Measurements from ENCODE around the gene NUBP2.

The NUBP2 gene

DNA sequence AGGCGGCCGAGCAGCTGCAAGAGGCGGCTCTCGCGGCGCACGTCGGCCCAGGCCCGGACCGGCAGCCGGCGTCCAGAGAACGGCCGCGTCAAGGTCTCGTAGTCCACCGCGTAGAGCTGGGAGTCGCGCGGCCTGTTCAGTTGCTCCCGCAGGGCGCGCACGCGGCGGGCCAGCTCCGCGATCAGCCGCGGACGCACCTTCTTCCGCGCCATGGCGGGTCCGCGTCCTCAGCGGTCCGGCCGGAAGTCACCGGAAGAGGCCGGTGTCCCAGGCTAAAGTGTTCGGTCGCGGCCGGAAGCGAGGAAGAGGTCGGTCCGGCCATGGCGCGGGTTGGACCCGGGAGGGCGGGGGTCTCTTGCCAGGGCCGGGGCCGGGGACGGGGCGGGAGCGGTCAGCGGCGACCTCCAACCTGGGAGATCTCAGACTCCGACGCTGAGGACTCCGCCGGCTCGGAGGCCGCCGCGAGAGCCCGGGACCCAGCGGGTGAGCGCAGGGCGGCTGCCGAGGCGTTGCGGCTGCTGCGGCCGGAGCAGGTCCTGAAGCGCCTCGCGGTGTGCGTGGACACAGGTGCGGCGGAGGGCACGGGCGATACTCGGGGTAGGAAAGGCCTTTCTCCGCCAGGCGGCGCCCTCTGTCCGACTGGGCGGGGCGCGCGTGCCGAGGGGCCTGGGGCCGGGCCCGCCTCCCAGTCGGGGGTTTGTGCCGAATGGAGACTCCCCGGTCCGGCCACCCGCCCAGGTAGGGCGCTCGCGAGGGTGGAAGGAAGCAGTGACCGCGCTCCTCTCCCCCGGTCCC, 9.7 kb upstream of the NUBP2 start, which contains the start of gene MRPS34:
Gene MRPS34 (minus strand): TSS at position 227 of the 795 bp plus-strand sequence. CDS start 15 bp downstream, at position 212.
- DNase-seq = peak; percentile 62 to 87

DNA sequence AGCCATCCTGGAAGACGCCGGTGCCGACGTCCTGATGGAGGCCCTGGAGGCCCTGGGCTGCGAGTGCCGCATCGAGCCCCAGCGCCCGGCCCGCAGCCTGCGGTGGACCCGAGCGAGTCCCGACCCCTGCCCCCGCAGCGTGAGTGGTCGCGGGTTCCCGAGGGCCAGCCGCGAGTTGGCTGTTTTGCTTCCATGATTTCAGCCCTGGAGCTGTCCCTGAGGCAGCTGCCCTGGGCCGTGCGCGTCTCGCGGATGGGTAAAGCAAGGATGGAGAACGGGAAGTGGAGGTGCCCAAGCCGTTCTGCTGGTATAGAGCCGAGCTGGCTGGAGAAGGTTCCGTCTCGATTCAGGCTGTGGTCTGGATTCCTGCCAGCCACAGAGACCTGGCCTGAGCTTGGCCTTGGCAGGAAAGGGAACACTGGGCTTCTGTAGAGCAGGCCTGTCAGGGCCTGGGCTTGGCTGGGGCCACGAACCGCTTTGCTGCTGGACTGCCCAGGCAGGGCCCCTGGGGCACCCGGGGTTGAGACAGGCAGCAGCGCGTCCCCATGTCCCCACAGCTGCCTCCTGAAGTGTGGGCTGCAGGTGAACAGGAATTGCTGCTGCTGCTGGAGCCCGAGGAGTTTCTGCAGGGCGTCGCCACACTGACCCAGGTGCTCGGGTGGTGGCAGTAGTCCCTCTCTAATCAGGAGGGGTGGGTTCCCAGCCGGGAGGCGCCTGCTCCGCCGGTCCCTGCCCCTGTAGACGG, 8.9 kb upstream of the NUBP2 start:
- DNase-seq = no peak

GRCh38 chr16:1774448-1774780, 8.3 kb upstream of the NUBP2 start:
- DNase-seq = no peak

GRCh38 chr16:1775006-1775845, 7.5 kb upstream of the NUBP2 start:
- DNase-seq = no peak

GRCh38 chr16:1775846-1776671, 6.7 kb upstream of the NUBP2 start:
- peak; percentile 20 to 88 for DNase-seq

- DNase-seq = no peak
Observed at GRCh38 chr16:1776672-1776955, 6.1 kb upstream of the NUBP2 start.

- no peak for DNase-seq
Observed at GRCh38 chr16:1776991-1777374, 5.8 kb upstream of the NUBP2 start.

DNA sequence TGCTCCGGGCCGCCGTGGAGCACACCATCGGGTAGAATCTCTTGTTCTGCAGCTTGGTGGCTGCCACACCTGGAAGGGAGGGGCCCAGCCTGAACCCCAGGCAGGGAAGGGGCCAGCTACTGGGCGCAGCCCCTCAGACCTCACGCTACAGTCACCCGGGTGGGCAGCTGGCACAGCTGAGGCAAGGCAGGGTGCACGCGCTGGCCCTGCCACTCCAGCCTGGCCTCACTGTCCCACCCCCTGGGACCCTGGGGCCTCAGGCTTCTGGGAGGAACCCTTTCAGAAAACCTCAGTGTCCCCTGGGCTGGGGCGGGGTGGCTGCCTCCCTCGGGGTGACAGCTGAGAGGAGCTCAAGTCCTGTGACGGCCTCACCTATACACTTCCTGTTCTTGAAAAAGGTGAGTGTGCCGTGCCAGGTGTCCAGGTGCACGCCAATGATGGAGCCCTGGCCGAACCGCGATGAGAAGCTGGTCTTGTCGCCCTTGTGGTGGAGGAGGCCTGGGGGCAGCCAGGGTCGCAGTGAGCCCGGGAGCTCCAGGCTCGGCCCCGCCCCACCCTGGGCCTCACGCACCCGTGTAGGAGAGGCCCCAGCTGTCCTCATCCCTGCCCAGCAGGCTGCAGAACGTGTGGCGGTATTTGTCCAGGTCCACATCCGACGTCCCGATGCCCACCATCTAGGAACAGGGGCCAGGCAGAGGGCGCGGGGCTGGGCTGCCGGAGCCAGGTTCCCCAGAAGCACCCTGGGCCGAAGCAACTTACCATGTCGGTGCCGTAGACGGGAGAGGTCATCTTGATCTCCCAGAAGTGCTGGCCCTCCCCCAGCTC, 5.2 kb upstream of the NUBP2 start:
- no peak for DNase-seq

GRCh38 chr16:1778200-1779179, 4.3 kb upstream of the NUBP2 start:
- no peak for DNase-seq

GRCh38 chr16:1779234-1779701, 3.5 kb upstream of the NUBP2 start:
- DNase-seq = no peak

- DNase-seq = no peak
Observed at GRCh38 chr16:1779741-1780676, 2.8 kb upstream of the NUBP2 start.

GRCh38 chr16:1780677-1781072, 2.1 kb upstream of the NUBP2 start:
- no peak for DNase-seq

DNA sequence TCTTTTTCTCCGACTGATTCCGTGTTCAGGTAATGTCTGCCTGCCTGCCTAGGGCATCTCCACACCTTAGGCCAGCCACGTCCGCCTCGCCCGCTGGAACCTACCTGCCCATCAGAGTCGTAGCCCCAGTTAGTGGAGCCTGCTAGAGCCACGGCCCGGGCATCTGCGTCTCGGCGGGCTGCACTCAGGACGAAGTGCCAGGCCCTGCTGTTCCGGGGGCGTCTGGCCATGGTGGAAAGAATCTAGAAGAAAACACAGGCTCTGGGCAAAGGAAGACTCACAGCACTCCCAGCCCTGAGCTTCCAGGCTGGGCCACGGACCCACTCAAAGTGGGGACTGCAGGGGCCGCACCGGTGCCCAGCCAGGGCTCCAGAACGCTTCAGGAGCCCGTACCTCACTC, 1.5 kb upstream of the NUBP2 start:
- DNase-seq = no peak

DNA sequence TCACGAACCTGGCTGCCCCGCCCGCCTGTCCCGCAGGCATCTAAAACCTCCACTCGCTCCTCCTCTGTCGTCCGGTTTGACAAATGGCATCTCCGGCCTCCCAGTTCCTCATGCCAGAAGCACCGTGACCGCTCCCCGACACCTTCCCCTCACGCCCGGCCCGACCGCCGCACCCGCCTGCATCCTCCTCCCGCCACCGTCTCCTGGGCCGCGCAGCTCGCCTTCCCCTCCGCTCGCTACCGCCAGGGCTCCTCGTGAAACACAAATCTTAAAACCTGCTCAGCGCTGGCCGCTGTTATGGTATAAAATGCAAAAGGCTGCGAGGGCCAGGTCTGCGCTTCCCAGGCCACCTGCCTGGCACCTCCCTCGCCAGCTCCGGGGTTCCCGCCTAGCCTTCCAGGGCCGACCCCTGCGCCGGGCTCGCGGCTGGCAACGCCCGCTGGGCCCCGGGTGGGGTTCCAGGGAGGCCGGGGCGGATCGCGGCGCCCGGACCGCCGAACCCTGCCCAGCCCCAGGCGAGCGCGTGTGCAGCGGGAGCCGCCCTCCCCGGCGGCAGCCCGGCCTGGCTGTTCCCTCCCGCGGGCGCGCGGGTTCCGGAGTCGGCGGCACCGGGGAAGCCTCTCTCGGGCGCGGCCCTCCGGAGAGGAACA, 877 bp upstream of the NUBP2 start:
- no peak for DNase-seq

DNA sequence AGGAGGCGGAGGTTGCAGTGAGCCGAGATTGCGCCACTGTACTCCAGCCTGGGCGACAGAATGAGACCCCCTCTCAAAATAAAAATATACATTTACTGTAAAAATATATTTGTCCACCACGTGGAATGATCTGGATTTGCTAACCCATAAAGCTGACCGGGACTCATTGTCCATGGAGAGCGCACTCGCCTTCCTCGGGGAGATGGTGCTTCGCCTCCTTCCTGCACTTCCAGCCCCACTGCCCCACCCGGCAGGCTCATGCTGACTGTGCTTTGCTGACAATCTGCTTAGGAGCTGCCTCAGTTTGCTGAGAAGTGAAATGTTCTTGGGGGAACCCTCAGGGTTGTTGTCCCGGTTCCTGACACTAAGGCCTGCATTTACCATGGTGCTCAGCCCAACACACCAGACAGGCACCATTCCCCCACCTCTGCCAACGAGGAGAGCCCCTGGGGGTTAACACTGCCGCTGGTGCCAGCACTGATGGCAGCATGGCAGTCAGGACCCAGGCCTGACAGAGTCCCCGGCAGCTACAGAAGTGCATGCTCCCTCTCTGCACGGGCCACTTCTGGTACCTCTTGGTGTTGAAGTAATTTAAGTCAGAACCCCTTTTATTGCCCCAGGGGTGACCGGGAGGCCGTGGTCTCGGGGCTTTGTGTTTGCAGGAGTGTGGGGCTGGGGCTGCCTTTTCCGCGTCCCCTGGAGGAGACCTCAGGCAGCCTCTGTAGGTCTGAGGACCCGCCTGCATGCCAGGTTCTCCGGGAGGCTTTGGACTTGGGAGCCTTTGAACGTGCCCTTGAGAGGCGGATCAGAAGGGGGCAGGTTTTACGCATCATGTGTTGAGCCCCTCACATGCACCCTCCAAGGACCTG, 2.5 kb downstream of the NUBP2 start:
- DNase-seq = no peak

- no peak for DNase-seq
Observed at GRCh38 chr16:1785846-1786170, 3.0 kb downstream of the NUBP2 start.

DNA sequence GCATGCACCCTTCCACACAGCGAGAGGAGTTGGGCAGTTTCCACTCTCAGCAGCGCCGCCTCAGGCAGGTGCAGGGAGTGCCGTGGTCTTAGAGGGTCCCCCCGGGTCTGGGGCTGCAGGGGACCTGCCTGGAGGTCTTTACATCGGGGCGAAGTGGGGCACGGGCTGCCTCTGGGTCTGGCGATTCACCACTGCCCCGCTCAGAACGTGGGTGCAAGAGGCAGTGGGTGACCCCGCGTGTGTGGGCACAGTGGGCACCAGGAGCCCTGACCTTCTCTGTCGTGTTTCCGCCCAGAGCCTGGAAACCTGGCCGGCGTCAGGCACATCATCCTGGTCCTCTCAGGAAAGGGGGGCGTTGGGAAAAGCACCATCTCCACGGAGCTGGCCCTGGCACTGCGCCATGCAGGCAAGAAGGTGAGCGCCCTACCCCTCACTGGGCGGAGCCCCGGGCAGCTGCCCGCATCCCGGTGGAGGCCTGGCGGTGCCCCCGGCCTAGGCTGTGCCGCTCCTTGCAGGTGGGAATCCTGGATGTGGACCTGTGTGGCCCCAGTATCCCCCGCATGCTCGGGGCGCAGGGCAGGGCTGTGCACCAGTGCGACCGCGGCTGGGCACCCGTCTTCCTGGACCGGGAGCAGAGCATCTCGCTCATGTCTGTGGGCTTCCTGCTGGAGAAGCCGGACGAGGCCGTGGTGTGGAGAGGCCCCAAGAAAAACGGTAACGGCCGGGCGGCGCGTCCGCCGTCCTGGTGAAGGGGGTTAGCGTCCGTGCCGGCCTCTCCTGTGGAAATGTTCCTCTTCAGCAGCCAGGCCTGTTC, 3.7 kb downstream of the NUBP2 start:
- no peak for DNase-seq

Measured in NCI-H524 (cell line).